Ramos (cell line): ENCODE measurements around the gene GNAZ.
"Not testable (repeated sequence)": the region's sequence is repeated elsewhere in the genome, so short reads cannot be mapped to it uniquely, and the experiment has no call there.

Experiments used
- in situ Hi-C: fragments of 300-500 bp; cut with MboI; formaldehyde crosslinking; loops from one replicate; pipeline ENCODE4 v1.14.3; 2022; ENCODE audit warnings: low sequenced_read_pairs; ENCODE audit not compliant: unreplicated experiment

Gene GNAZ

DNA sequence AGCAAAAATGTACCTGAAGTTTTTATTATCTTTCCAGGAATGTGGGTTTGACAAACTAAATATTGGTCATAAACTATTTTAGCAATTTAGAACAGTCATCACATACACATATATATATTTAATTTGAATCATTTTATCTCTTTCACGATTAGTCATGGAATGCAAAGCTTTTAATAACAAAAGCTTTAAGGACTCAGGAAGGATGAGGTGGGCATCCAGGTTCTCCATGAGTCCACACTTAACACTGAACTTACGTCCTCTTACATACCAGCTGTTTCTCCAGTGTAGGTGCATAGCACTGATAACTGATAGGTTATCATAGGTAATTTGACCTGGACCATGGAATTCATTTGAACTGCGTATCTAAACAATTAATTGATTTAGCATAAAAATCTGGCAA is 28.1 kb upstream of the GNAZ start:
- in situ Hi-C loops, result no loop called here

DNA sequence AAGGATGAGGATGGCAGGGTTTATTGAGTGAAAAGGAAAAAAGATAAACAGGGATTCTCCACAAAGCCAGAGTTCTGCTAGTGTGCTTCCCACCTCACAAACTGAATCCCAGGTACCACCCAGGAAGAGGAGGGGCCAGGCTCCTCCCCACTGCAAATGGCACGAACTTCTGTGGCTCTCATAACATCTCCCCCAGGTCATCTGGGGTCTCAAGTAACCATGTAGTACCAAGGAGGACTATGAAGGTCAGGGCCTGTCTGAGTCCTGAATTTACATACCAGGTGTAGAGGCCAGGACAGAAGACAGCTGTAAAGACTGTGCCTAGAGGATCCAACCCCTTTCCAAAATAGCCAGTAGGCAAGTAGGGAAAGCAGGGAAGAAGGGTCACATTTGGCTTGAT is 25.7 kb upstream of the GNAZ start:
- in situ Hi-C loops, result no loop called here

DNA sequence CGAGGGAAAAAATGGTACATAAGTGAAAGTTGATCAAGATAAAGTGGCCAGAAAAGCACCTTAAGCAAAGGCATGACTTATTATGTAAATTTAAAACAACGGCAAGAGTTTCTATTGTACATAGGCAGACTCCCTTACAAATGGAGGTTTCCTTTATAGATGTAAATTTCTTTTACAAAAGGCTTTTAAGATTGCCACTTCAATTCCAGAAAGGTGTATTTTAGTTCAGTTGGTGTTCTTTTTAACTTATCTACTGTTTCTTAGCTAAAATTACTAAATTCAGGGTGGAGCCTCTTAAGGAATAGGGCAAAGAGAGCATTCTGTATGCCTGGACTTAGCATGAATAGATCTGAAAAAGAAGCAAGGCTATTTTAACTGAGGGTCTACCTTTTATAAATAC is 24.9 kb upstream of the GNAZ start:
- in situ Hi-C loops, result no loop called here

DNA sequence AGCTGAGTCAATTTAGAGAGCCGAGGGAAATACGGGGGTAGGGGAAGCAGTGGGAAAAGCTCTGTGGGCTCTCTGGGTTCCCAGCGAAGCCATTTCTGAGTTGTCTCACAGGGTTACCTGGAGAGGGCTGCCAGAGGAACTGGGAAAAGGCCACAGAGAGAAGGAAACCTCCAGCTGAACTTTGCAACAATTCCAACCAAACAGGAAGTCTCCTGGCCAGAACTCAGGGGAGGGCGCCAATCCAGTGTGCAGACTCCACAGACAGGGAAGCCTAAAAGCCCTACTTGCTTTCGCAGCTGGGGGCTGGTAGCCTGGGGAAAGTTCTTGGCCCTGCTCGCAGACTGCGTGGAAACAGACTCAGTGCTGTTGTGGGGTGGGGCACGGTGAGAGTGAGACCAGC is 23.1 kb upstream of the GNAZ start:
- in situ Hi-C loops, result no loop called here

GRCh38 chr22:23047742-23048141 is 22.6 kb upstream of the GNAZ start:
- in situ Hi-C loops, result no loop called here

DNA sequence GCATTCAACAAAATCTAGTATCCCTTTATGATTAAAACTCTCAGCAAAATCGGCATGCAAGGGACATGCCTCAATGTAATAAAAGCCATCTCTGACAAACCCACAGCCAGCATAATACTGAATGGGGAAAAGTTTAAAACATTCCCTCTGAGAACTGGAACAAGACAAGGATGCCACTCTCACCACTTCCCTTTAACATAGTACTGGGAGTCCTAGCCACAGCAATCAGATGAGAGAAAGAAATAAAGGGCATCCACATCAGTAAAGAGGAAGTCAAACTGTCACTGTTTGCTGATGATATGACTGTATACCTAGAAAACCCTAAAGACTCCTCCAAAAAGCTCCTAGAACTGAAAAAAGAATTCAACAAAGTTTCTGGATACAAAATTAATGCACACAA is 19.8 kb upstream of the GNAZ start:
- in situ Hi-C loops, result not testable (repeated sequence)

- in situ Hi-C loops, result no loop called here
Measured at GRCh38 chr22:23053051-23053707, 17.1 kb upstream of the GNAZ start.

GRCh38 chr22:23053912-23054530 is 16.3 kb upstream of the GNAZ start:
- in situ Hi-C loops, result no loop called here

DNA sequence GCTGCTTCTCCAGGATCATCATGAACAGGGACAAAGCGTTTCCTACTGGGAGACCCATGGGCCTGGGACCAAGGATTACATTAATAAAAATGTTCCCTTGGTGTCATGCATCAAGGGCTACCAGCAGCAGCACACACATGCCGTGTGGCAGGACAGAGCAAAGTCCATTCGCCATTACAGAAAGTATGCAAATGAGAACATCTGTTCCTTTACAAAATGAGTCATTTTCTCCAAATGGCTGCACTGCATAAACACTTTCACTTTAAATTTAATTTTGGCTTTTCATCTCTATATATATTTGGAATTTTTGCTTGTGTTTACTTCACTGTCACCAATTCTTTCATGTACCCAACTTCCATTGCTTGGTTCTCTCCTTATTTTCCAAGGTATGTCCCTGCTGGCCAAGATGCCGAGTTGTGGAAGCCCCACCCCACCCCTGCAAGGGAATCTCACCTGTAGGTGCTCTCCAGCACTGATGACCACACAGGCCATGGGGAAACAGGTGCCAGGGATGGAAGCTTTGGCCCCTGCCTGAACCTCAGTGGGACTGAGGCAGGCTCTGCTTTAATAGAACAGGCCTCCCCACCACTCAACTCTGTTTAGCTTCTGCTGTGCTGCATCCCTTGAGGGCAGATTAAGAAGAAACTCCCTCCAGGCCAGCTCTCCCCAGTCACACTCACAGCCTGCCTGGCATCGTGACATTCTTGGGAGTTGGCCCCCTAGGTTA is 15.6 kb upstream of the GNAZ start:
- in situ Hi-C loops, result no loop called here

DNA sequence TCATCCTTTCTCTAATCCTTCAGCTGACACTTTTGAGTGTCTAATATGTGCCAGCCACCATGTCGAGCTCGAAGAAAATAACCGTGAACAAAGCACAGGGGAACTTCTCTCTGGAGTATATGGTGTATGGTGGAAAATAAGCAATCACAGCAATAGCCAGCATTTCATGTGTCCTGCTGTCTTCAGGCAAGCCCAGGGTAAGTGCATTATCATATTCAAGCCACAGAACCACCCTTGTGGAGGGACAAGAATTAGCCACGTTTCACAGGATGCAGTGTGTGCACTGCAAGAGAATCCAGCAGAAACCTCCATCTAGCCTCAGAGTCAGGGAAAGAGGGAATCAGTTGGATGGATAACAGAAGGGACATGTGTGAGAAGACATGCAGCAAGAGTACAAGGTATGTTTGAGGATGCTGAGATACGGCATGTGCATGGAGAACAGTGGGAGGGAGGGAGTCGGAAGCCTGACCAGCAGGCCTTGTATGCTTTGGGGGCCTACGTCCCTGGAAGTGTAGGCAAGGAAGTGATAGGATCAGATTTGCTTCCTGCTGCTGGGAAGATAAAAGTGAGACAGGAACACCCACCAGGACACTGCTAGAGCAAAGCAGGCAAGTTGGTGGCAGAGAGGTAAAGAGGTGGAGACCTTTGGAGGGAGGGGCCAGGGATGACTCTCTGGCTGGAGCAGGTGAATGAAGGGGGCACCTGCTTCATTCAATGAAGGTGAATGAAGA is 14.7 kb upstream of the GNAZ start:
- in situ Hi-C loops, result no loop called here

DNA sequence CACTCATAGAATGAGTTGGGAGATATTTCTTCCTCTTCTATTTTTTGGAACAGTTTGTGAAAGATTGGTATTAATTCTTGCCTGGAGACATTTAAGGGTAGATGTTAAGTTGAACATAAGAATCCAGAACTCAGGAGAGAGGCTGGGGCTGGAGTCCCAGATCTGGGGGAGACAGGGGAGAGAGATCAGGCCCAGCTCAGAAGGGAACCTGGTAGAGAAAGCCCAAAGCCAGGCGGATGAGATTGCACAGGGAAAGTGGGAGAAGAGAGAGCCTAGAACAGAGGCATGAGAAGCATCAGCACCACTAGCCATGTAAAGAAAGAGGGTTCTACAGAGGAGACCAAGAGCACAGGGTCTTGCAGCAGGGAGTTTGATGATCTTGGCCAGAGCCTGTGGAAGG is 13.0 kb upstream of the GNAZ start:
- in situ Hi-C loops, result no loop called here

DNA sequence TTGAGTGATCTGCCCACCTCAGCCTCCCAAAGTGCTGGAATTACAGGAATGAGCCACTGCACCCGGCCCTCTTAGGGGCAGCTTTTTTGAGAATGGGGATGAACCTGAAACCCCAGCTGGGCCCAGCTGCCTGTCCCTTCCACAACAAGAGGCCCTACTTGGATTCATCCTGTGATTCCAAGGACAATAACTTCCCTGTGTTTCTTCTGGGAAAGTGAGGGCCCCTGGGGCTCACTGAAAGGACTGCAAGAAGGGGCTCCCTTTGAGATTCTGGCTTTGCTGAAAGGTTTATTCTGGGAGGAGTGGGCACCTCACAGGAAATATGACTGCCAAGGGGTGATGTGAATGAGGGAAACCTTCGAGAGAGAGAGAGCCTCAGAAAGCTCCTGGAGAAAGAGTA is 12.3 kb upstream of the GNAZ start:
- in situ Hi-C loops, result no loop called here

DNA sequence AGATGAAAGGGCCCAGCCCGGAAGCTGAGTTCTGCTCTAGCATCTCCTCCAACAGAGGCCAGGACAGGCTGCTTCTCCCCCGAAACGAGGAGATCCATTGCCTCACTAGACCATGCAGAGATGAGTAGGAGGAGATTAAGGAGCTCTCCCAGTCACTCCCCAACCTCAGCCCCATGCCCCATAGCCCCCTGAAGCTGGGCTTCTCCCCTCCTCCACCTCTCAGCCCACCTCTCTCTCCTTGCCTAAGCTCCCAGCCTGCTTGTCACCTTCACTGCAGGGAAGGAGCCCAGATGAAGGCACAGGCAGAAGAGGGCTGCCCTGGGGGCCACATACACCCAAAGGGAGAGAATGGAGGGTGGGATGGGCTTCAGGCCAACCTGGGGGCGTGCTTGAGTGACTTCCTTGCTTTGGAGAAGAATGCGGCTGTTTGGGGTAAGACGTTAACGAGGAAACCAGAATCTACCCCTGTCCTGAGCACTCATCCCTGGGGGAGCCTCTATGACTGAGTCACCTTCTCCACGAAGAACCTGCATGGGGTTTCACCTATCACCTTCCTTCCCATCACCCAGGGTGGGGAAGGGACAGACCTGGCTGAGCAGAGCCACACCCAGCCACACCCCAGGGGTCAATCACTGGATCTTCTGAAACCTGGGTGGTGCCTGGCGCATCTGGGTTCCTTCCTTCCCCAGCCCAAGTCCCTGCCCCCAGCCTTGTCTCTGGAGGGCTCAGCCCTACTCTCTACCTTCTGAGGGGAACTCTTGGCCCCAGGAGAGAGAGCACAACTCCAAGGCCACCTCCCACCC is 11.6 kb upstream of the GNAZ start:
- in situ Hi-C loops, result no loop called here

DNA sequence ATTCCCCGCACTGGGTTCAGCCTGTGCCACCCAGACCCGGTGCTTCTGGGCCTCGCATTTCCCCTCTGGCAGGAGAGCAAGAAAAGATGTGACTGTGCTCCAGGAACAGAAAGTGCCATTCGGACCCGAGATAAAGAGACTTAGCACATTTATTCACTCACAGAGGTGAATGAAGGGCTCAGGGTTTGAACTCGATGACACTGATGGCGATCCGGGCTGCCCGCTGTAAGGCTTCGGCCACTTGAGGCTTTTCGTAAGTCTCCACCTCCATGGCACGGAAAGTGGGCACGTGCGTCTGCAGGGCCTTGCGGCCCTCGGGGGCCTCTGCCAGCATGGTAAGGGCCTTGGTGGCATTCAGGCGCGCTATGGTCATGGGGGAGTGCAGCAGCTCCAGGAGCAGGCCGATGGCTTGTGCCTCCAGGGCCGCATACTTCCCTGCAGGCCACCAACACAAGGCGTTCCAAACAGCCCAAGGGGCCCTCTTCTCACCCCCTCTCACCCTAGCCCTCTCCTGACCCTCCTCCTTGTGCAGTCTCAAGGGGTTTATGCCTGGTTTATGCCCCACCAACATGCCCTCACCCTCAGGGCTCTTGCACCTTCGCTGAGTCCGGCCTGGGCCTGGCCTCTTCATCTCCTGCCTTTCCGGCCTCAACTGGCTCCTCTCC is 10.9 kb upstream of the GNAZ start:
- in situ Hi-C loops, result no loop called here

GRCh38 chr22:23060612-23061400 is 9.5 kb upstream of the GNAZ start:
- in situ Hi-C loops, result no loop called here

DNA sequence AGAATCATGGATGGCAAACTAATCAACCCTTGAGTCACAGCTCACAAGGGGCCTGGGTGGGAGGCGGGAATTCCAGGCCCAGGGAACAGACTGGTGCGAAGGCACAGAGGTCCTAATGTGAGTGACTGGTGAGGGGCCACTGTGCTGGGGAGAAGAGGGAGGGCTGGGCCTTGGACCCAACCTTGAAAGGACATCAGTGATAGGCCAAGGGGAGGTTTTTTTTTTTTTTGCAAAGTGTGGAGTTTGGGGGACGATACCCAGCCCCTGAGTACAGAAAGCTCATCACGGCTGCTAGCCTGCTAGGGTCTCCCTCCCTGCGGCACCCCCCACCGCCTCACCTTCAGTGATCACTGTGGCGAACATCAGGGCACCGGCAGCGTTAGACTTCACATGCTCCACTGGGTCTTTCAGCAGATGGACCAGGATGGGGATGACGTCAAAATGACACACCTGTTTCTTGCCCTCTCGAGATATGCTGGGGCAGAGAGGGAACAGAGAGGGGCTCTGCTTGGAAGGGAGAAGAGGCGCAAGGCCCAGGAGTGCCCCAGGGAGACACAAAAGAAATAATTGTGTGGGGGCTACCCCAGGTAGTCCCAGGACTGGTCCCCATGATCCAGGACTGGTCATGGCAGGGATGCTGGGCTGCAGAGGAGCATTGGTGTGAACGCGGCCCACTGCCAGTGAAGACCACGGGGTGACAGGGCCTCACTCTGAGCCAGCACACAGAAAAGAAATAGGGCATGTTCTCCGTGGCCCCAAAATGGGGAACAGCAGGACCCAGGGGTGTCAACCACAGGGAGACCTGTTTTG is 8.6 kb upstream of the GNAZ start:
- in situ Hi-C loops, result no loop called here

DNA sequence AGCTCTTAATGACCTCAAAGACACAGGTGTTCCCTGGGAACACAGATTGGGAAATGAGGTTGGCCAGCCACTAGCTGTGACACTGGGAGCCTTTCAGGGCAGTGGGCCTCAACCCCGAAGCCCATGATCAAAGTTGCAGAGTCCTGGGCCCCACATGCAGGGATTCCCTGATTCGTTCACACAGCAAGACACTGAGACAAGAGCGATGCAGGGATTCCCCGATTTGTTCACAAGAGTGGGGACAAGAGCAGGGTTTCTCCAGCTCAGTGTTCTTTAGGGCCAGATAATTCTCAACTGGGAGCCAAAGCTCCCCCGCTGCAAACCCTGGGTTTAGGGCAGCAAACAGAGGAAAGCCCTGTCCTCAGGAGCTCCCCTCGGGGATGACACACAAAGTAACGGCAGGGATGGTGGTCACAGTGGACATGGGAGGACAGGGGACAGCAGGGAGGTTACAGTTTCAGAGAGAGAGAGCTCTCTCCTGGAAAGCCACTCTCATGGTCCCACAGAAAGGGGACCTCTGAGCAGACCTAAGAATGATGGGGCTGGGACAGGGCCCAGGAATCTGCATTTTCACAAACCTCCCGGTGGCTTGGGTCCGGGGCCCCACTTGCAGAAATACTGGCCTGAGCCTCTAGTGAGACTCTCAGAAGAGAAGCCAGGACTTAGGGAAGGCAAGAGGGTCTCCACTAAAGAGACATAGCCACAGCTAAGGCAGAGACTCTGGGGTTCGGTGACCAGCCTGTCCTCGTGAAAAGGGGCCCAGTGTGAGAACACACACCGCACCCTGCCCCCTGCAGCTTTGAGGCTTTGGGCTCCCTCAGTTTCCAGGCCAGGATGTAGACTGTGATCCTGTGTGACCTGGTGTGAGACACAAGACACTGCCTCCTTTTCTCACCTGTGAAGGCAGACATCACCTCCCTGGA is 7.4 kb upstream of the GNAZ start:
- in situ Hi-C loops, result no loop called here
